Spleen (tissue), 7 donors: Measurements from ENCODE around the gene SPPL2C.

ENCODE experiments used
- CTCF ChIP-seq, 11 experiments: fragments of 200-600 bp in 7 of 11; fragments of 450-650 bp in 4 of 11; sonication (generic) in 4 of 11; IDR thresholded peaks in 8 of 11; conservative IDR thresholded peaks in 3 of 11; 1 replicate in 7 of 11; 2 replicates in 4 of 11; pipeline versions ENCODE4 v1.4.0 to v1.8.0; 2016 to 2021; ENCODE audit warnings: antibody characterized with exemption in 11 of 11, inconsistent platforms in 4 of 11, mild to moderate bottlenecking in 1 of 11
- POLR2A ChIP-seq, 3 donors: fragments of 450-650 bp; IDR thresholded peaks; one replicate each; pipeline ENCODE4 v1.5.1; 2017; ENCODE audit warnings: antibody characterized with exemption in 3 of 3, mild to moderate bottlenecking in 1 of 3
- POLR2AphosphoS5 ChIP-seq, 3 donors: sonication (generic); formaldehyde crosslinking; IDR thresholded peaks; one replicate each; pipeline ENCODE4 v1.5.1; 2017; ENCODE audit warnings: antibody characterized with exemption in 3 of 3
- donor health status: DM: no; HTN: no; CAD: no; lungs with moderate emphysema.
- donor health status: DM: no; HTN: no; CAD: no.
- donor health status: DM: no; HTN: no; CAD: no.

GRCh38 chr17:45814622-45815606 lies 29.8 kb upstream of the SPPL2C start:
- TF ChIP-seq CTCF (IDR thresholded peaks at IDR 0.05 in 8 of 11, conservative IDR thresholded peaks at IDR 0.05 in 3 of 11) (no peak), POLR2A (IDR thresholded peaks at IDR 0.05) (no peak), POLR2AphosphoS5 (IDR thresholded peaks at IDR 0.05) (no peak)
